Activated CD8-positive, alpha-beta memory T cell treated with anti-CD3 and anti-CD28 coated beads for 36 hours (primary cell): ENCODE measurements around the gene DGKH. TPM values are rescaled to one million over a fixed set of nuclear protein-coding genes. Genes with fewer than 3 reads are reported as not detected.

Source experiments
- CTCF ChIA-PET: fragments of 350-600 bp; sonication (Branson Sonifier 250); formaldehyde crosslinking; loops from one replicate; lab custom pipeline; 2021; ENCODE audit warnings: antibody characterized with exemption; lab: Charles Lee
- POLR2A ChIA-PET: fragments of 350-600 bp; sonication (Branson Sonifier 250); formaldehyde crosslinking; loops from one replicate; lab custom pipeline; 2021; ENCODE audit warnings: antibody characterized with exemption; lab: Charles Lee
- total RNA-seq, 2 experiments: library from RNA; stranded (reverse); gene quantifications; one replicate each; pipeline ENCODE4 v1.2.3, GENCODE V29; 2021

The DGKH gene
- total RNA-seq, 2 experiments from 2014 or later, result 11.7 to 12.7 TPM

DNA sequence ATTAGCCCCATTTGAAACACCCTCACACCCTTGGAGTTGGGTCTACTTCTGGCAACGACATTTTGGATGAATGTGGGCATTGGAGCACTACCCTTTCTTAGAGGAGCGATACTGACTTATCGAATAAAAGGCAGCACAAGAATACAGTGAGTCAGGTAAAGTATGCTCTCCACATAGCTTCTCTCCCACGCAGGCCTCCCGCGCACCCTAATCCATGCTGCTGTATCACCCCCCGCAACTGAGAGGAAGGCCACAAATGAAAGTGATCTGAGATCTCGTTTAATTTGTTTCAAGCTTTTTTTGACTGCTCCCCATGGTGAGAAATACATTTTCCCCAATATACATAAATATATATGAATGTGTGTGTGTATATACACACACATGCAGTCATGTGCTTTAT is 198.1 kb downstream of the DGKH start:
- CTCF ChIA-PET, result interaction anchor here (0.9 kb wide), 1 partner anchor 12 kb away, joined by 6 read pairs; no protein-coding TSS in a partner anchor
- POLR2A ChIA-PET, result no interaction called here

DNA sequence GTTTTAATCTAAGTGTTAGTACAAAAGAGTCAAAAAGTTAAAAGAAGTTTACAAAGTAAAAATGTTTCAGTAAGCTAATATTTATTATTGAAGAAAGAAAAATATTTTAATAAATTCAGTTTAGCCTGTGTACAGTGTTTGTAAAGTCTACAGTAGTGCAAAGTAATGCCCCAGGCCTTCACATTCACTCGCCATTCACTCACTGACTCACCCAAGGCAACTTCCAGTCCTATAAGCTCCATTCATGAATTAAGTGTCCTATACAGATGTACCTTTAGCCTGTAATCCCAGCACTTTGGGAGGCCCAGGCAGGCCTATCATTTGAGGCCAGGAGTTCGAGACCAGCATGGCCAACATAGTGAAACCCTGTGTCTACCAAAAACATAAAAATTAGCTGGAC is 199.4 kb downstream of the DGKH start:
- ChIA-PET POLR2A (no interaction called here), CTCF (interaction anchor here (0.6 kb wide), 1 partner anchor 602 kb away, joined by 5 read pairs; no protein-coding TSS in a partner anchor)

DNA sequence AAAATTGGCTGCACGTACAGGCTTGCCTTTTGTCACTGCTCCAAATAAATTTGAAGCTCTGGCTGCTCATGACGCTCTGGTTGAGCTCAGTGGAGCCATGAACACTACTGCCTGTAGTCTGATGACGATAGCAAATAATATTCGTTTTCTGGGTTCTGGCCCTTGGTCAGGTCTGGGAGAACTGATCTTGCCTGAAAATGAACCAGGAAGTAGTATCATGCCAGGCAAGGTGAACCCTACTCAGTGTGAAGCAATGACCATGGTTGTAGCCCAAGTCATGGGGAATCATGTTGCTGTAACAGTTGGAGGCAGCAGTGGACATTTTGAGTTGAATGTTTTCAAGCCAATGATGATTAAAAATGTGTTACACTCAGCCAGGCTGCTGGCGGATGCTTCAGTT is 207.4 kb downstream of the DGKH start:
- ChIA-PET CTCF (no interaction called here), POLR2A (no interaction called here)

DNA sequence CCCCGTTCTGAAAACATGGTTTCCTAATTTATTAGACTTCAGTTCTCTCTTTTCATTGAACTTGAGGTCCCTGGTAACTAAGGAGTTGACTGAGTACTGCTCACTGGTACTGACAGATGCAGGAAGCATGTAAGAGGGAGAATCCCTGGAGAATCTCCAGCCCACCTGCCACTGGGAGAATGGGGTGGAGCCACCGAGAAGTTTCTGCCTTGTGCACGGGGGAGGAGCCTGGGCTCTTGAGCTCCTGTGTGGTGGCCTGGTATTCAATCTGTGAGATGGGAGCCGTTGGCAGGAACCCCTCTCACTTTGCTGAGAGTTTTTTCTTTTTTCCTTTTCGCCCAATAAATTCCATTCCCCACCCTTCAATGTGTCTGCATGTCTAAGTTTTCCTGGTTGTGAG is 210.3 kb downstream of the DGKH start:
- ChIA-PET CTCF (no interaction called here), POLR2A (no interaction called here)

DNA sequence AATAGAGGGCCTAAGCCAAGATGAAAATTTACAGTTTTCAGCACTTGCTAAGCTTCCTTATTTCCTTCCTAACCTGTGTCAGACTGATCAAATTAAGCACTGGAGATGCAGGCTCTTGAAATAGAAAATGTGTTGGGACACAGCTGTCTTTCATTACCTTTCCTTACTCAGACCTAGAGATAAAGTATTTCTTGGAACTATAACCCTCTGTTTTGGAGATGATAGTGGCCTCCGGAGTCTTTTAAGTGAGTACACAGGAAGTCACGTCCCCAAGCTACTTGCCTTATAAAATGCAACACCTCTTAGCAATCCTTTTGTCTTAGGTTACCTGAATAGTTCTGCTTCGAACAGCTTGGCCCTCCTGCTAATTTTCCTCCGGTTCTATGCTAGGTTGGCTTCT is 211.1 kb downstream of the DGKH start:
- ChIA-PET CTCF (no interaction called here), POLR2A (no interaction called here)

DNA sequence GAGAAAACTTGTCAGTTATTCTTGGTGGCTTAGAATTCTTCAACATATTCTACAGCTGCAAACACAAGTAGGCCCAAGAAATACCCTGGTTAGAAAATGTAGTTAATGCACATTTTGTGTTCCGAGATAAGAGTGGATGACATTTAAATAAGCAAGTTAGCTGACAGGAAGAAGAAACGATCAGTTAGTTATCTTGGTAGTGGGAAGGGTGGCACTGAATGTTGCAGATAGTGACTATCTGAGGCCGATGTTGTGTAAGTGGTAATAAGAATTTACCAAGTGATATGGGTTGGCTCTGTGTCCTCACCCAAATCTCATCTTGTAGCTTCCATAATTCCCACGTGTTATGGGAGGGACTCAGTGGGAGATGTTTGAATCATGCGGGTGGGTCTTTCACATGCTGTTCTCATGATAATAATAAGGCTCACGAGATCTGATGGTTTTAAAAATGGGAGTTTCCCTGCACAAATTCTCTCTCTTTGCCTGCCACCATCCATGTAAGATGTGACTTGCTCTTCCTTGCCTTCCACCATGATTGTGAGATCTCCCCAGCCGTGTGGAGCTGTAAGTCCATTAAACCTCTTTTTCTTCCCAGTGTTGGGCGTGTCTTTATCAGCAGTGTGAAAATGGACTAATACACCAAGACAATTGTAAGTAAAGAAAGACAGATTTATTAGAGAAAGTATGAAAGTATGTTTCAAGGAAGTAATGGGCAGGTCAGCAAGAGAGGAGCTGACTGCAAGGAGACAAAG is 212.6 kb downstream of the DGKH start:
- ChIA-PET CTCF (no interaction called here), POLR2A (no interaction called here)

DNA sequence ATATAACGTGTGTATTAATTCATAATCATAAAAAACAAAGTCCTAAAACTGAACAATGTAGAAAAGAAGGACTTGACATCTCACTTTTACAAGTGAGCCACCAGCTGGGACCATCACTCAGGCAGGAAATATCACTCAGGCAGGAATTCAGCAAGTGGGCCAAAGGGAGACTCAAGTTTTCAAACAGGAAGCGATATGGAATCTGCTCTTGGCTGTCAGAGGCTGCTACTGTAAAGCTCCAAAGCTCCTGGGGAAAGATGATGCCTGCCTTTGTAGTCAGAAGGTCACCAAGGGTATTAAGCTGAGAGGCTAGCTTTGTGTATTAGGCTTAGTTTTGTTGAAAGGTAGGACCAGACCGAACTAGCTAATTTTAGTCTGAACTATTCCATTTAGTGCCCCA is 218.0 kb downstream of the DGKH start:
- ChIA-PET CTCF (no interaction called here), POLR2A (no interaction called here)

DNA sequence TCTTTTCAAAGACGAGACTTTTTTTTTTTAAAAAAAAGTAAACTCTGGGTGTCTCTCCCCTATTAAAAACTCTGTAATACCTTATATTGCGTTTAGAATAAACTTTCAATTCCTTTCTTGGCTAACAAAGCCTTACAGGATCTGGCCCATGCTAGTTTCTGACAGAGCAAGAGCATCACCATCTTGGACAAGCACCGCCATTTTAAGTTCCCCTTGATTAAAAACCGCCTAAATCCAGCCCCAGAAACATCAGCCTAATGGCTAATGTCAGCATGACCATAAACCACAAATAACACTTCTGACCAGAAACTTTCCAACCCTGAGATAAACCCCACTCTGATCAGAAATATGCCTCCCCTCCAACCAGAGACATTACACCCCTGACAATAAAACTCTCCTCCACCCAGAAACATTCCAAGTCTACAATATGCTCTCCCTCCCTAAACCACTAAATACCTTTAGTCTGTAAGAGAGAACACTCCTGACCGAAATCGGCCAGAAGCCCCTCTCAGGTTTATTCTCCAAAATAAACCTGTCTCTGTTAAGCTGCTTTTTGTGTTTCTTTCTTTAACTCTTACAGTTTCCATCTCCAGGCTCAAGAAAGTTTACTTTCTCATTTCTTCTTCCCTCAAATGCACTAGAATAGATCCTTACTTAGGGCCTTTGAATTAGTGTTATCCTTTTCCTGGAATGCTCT is 221.9 kb downstream of the DGKH start:
- ChIA-PET POLR2A (no interaction called here), CTCF (no interaction called here)

DNA sequence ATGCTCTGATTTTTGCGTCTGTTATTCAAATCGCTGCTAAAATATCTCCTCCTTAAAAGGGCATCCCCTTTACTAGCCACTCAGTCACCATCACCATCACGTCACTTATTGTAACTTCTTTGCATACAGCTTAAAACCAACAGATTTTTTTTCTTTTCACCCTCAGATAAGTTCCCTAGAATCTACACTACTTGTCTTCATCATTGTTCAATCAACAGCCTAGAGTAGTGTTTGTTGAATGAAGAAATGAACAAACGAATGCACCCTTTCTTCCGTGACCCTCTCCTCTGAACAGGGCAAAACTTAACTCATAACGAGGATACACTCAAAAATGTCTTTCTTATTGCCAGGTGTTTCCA is 222.4 kb downstream of the DGKH start:
- CTCF ChIA-PET, result no interaction called here
- POLR2A ChIA-PET, result interaction anchor here (2.5 kb wide), 1 partner anchor 125 kb away, joined by 15 read pairs; no protein-coding TSS in a partner anchor

DNA sequence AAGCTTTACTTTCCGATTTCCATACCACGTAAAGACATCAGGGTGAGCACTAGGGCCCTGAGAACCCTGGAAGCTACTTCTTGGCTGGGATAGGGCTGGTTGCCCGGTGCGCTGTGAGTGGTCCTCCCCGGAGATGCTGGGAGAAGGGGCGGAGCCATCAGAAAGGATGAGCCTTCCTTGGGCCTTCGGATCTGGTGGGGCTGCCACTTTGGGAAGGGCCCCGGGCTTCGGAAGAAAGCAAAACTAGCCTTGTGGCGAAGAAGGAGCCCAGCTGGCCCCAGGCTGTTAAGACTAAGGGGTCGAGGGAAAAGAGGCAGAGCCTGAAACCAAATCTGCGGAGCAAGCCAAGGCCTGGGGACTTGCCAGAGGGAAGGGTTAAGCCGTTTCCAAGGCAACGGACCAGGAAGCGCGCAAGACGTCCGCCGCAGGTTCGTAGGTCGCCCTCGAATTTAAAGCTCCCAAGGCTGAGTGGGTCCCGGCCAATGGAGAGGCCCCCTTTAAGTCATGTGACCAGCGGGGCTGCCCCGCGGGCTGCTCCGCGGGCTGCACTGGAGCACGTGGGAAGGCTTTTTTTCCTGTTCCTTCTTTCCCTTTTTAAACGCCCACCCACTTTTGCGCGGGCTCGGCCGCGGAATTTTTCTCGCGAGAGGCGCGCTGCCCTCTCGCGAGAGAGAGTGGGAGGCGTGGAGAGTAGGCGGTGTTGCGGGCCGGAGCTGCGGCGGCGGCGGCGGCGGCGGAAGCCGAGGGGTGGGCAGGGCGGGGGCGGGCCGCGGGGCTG is 223.1 kb downstream of the DGKH start:
- ChIA-PET CTCF (interaction anchor here (0.8 to 1.1 kb wide), 2 partner anchors 50 to 356 kb away, joined by 3 read pairs; no protein-coding TSS in a partner anchor), POLR2A (interaction anchor here (0.8 to 2.5 kb wide), 3 partner anchors 83 to 125 kb away, joined by 3 to 15 read pairs (median 3); no protein-coding TSS in a partner anchor)

DNA sequence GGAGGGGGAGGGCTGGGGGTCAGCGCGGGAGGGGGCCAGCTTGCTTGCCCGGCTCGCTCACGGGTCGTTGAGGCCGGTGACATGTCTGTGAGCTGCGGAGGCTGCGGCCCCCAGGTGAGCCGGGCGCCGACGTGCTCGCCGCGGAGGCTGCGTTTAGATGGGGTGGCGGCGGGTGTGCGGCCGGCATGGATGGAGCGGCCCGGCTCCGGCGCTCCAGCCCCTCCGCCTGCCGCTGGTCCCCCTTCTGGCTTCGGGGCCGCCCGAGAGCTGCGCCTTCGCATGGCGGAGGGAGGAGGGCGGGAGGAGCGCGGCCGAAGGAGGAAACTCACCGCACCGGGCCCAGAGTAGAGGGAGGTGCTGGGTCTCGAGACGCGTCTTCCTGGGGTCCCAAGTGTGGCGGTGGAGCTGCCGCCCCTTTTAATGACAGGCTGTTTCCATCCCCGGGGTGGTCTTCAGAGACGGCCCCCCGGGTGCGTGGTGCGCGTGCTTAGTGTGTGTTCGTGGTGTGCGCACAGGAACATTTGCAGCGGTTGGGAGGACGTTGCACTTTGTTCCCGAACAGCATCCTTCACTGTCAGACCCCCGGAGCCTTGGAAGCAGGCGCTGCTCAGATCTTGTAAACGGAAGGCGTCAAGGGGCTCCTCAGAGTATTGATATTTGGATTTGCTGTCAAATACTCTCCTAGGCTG is 223.8 kb downstream of the DGKH start, which contains the start of gene AKAP11:
Gene AKAP11 (plus strand): TSS at position 38 of the 689 bp plus-strand sequence. CDS start 14,197 bp downstream, outside the sequence.
- POLR2A ChIA-PET, result interaction anchor here (0.7 to 2.5 kb wide), 6 partner anchors 9 to 962 kb away, joined by 3 to 15 read pairs (median 4); no protein-coding TSS in a partner anchor
- CTCF ChIA-PET, result interaction anchor here (0.8 to 1.1 kb wide), 2 partner anchors 49 to 355 kb away, joined by 3 read pairs; no protein-coding TSS in a partner anchor

DNA sequence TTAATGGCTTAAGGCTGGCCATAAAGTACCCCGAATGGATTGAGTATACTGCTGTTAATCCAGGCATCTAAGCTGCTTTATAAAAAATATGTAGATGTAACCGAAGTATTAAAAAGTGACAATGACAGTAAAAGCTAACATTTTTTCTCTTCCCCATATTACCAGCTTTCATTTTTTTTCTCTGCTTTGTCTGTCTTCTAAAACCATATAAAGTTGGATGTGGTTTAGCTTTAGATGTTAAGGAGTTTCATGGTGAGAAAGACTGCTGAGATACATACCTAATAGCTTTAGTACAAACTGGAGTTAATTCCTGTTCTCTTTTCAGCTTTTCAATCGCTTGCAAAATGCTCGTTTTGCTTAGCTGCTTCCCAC is 224.3 kb downstream of the DGKH start:
- POLR2A ChIA-PET, result interaction anchor here (0.7 to 2.5 kb wide), 6 partner anchors 9 to 962 kb away, joined by 3 to 15 read pairs (median 4); no protein-coding TSS in a partner anchor
- CTCF ChIA-PET, result no interaction called here

DNA sequence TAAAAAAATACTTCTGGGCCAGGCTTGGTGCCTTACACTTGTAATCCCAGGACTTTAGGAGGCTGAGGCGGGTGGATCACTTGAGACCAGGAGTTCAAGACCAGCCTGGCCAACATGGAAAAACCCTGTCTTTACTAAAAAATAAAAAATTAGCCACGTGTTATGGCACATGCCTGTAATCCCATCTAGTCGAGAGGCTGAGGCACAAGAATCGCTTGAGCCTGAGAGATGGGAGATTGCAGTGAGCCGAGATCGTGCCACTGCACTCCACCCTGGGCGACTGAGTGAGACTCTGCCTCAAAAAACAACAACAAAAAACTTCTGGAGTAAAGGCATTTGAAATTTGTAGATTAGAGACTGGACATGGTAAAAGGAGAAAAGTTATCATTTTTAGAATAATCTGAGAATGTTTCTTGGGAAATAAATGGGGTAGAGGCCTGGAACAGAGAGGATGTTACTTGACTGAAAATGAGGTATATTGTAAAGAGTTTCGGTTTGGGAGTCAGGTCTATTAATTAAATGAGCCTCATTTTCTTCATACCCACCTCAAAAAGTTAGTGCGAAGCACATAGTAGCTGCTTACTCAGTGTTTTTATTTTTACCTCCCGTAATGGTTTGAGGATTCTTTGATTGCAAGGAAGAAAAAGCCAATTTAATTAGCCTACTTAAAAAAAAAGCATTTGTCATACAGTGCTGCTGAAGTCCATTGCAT is 226.1 kb downstream of the DGKH start:
- ChIA-PET CTCF (no interaction called here), POLR2A (no interaction called here)

DNA sequence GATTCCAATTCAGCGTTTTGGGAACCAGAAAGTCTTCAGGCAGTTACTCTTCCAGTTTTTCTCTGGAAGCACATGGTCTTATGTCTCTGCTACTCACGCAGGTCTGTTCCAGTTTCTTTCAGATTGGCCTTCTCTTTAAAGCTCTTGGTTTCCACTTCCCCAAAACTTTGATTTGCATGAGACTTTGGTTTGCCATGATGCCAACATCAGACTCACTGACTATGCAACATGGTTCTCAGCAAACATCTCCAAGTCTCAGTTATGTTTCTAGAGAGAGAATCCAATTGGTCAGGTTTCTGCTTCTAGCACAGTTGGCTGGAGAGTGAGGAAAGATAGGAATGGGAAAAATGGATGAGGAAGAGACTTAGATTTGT is 226.6 kb downstream of the DGKH start:
- POLR2A ChIA-PET, result no interaction called here

DNA sequence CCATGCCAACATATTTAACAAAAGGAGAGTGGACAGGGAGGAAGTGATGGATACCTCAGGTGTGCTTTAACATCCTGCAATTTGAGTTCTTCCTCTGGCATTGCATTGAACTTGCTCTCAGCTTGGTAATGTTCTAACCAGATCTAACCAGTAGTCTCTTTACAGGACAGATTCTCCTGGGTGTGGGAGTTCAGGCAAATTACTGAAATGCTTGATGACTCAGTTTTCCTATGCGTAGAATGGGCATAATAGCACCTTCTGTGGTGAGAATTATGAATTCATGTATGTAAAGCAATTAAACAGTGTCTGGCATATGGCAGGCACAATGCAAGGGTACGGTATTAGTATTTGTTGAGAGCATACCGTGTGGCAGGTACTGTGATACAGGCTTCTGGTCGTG is 227.1 kb downstream of the DGKH start:
- ChIA-PET CTCF (no interaction called here), POLR2A (no interaction called here)

More for the DNA sequence above, 226.6 kb downstream of the DGKH start:
- CTCF ChIA-PET, result no interaction called here

DNA sequence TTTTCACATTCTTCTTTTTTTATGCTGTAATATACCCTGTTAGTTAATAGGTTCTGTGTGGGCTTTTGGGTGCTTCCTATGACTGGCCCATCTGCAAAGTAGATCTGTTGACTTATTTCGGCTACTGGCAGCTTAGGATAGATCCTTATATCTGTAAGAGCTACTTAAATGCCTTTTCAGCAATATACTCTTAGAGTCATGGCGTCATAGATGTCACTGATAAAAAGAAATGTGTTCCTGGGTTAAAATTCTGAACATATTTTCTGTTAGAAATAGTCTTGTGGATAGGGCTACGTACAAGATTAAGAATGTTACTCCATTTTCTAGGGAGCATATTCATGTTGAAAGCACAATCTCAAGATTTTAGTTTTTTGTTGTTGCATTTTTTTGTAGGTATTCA is 228.2 kb downstream of the DGKH start:
- ChIA-PET POLR2A (no interaction called here), CTCF (no interaction called here)

DNA sequence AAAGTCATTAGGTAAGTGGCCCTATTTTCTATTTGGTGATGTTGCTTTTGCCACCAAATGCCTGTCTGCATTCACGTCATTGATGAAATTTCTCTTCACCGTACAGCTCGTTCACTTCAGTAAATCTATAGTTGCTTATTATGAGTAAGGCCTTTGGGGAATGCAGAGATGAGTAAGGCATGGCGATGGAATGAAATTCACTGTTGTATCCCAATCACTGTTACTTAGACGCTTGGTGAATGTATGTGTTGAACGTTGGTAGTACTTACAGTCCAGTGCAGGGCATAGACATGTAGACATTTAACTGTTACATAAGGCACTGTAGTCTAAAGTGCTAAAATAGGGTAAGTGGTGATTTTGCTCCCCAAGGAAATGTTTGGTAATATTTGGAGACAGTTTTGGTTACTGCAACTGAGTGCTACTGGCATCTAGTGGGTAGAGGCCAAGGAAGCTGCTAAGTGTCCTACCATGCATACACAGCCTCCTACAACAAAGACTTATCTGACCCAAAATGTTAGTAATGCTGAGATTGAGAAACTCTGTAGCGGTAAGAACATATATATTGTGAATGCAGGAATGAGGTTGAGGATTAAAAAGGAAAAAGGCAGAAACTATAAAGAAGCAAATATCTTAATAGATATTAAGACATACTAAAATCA is 229.3 kb downstream of the DGKH start:
- CTCF ChIA-PET, result no interaction called here

DNA sequence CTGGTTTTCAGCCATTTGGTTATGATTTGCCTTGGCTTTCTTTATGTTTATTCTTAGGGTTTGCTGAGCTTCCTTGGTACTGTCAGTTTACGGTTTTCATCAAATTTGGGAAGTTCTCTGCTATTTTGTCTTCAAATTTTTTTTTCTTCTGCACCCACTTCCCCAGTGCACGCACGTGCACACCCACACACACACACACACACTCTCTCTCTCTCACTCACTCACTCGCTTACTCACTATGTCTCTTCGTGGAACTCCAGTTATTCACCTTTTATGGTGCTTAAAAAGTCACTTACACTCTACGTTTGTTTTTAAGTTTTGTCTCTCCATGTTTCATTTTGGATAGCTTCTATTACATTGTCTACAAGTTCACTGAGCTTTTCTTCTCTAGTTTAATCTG is 230.6 kb downstream of the DGKH start:
- CTCF ChIA-PET, result no interaction called here
- POLR2A ChIA-PET, result no interaction called here

More for the DNA sequence above, 229.3 kb downstream of the DGKH start:
- POLR2A ChIA-PET, result no interaction called here
